Transverse colon (tissue), 4 donors: ENCODE results near the gene RALGPS1. TPM values are rescaled to one million over a fixed set of nuclear protein-coding genes. Genes with fewer than 3 reads are reported as not detected.

Experiments used
- DNase-seq: peaks from one replicate; pipeline ENCODE4 v3.0.0-alpha.2; 2019
- H3K27ac ChIP-seq, 4 donors: fragments of 200-600 bp; sonication (generic); 2 replicates each; pipeline ENCODE4 v1.5.1; 2016 to 2018; ENCODE audit warnings: inconsistent platforms in 4 of 4
- H3K27me3 ChIP-seq: fragments of 200-600 bp; sonication (generic); 2 replicates; pipeline ENCODE4 v1.5.1; 2017; ENCODE audit warnings: inconsistent platforms
- H3K36me3 ChIP-seq, 4 donors: fragments of 200-600 bp; sonication (generic); 2 replicates each; pipeline ENCODE4 v1.5.1; 2017 to 2019; ENCODE audit warnings: inconsistent platforms in 4 of 4
- H3K4me1 ChIP-seq, 4 donors: fragments of 200-600 bp; sonication (generic); 2 replicates each; pipeline ENCODE4 v1.5.1; 2017 to 2020; ENCODE audit warnings: inconsistent platforms in 4 of 4
- H3K4me3 ChIP-seq, 4 donors: fragments of 200-600 bp; sonication (generic); 1 replicate in 1 of 4; 2 replicates in 3 of 4; pipeline versions ENCODE4 v1.5.1 to v1.6.1; 2017 to 2019; ENCODE audit warnings: inconsistent platforms in 4 of 4
- H3K9me3 ChIP-seq, 2 donors: fragments of 200-600 bp; sonication (generic); 2 replicates each; pipeline ENCODE4 v1.5.1; 2017 to 2019; ENCODE audit warnings: inconsistent platforms in 2 of 2
- CTCF ChIP-seq, 5 experiments: fragments of 200-600 bp in 3 of 5; fragments of 450-650 bp in 2 of 5; sonication (generic) in 3 of 5; IDR thresholded peaks; 1 replicate in 2 of 5; 2 replicates in 3 of 5; pipeline ENCODE4 v1.5.1; 2016 to 2017; ENCODE audit warnings: antibody characterized with exemption in 5 of 5, inconsistent platforms in 3 of 5, mild to moderate bottlenecking in 2 of 5, moderate library complexity in 1 of 5
- EP300 ChIP-seq: sonication (generic); formaldehyde crosslinking; IDR thresholded peaks from one replicate; pipeline ENCODE4 v1.6.1; 2017; ENCODE audit warnings: antibody characterized with exemption, low read depth
- POLR2A ChIP-seq: fragments of 450-650 bp; IDR thresholded peaks from one replicate; pipeline ENCODE4 v1.6.1; 2016; ENCODE audit warnings: antibody characterized with exemption, mild to moderate bottlenecking, moderate library complexity
- POLR2AphosphoS5 ChIP-seq, 3 donors: sonication (generic); formaldehyde crosslinking; IDR thresholded peaks; one replicate each; pipeline ENCODE4 v1.6.1; 2016; ENCODE audit warnings: antibody characterized with exemption in 3 of 3
- WGBS, 2 donors: methylation state at CpG; one replicate each; pipeline ENCODE4 v1.1.5; 2018; ENCODE audit warnings: low coverage in 1 of 2; 5-methylcytosine and 5-hydroxymethylcytosine counted together
- in situ Hi-C, 4 donors: fragments of 200-750 bp; cut with MboI; loops; one replicate each; pipeline versions ENCODE4 v1.15.0 to v1.15.1; 2017; ENCODE audit warnings: low sequenced_read_pairs in 3 of 4, low pct_ligation_motif_present in 1 of 4, low pct_unique_long_range_greater_than_20kb in 1 of 4
- intact Hi-C: fragments of 100-400 bp; cut with DNase I; formaldehyde crosslinking; loops from one replicate; pipeline ENCODE4 v1.15.1; 2023; ENCODE audit warnings: low total_unique reads
- total RNA-seq, 4 donors: library from RNA; depleted of rRNA; stranded (reverse); fragments of >200 nt; gene quantifications; one replicate each; pipeline ENCODE4 v1.1.0, GENCODE V29; 2016

Gene RALGPS1
- total RNA-seq, 4 donors from 2014 or later: 46.0 to 119 (median 87.6) TPM

DNA sequence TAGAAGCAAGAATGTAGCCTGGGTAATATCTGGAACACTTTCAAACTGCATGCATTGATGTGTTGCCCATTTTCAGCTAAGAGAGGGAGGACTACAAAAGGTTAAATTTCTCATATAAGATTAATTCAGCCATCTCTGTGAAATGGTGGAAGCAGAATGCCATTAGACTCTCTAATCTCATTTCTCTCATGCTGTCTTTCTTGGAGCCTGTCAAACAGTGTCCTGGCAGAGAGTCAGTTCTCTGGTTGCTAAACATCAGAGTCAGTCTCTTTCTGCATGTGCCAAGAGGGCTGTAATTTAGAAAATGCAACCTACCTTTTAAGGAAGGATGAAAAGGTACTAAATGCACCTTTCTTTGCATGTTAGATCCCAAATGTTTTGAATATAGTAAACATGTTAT is 349.1 kb downstream of the RALGPS1 start:
- H3K36me3 ChIP-seq: no peaks in the 10 kb centered on the region
- H3K4me3 ChIP-seq: no peak overlapping the region
- H3K4me1 ChIP-seq: peaks cover 0 to 16% (median 0%) of the 10 kb centered on the region in 4 donors
- H3K27ac ChIP-seq: no peak overlapping the region
- no peak for DNase-seq
- no peaks in the 10 kb centered on the region for H3K27me3 ChIP-seq
- TF ChIP-seq CTCF (IDR thresholded peaks at IDR 0.05) (no peak), EP300 (no peak), POLR2A (no peak), POLR2AphosphoS5 (IDR thresholded peaks at IDR 0.05) (no peak)
- in situ Hi-C loops (no loop called here), intact Hi-C loops (no loop called here)
- no peaks in the 10 kb centered on the region for H3K9me3 ChIP-seq

GRCh38 chr9:127264462-127265219 is 350.1 kb downstream of the RALGPS1 start, which contains the start of gene GARNL3:
TSS of gene GARNL3 (plus strand) at chr9:127264774. CDS start at chr9:127264878, 104 bp downstream.
- H3K4me3 ChIP-seq: no peak within 1 kb of the TSS
- no peaks in the 10 kb centered on the region for H3K27me3 ChIP-seq
- TF ChIP-seq POLR2AphosphoS5 (IDR thresholded peaks at IDR 0.05) (no peak), CTCF (IDR thresholded peaks at IDR 0.05) (no peak), EP300 (no peak), POLR2A (no peak)
- no peak for DNase-seq
- WGBS, 2 donors: 58 to 76% methylated on average over 5 to 8 of the region's 8 CpGs
- peaks cover 0 to 16% (median 0%) of the 10 kb centered on the region in 4 donors for H3K4me1 ChIP-seq
- no peaks in the 10 kb centered on the region for H3K9me3 ChIP-seq
- H3K36me3 ChIP-seq: no peaks in the 10 kb centered on the region
- in situ Hi-C loops (no loop called here), intact Hi-C loops (no loop called here)
- no peak within 1 kb of the TSS for H3K27ac ChIP-seq

DNA sequence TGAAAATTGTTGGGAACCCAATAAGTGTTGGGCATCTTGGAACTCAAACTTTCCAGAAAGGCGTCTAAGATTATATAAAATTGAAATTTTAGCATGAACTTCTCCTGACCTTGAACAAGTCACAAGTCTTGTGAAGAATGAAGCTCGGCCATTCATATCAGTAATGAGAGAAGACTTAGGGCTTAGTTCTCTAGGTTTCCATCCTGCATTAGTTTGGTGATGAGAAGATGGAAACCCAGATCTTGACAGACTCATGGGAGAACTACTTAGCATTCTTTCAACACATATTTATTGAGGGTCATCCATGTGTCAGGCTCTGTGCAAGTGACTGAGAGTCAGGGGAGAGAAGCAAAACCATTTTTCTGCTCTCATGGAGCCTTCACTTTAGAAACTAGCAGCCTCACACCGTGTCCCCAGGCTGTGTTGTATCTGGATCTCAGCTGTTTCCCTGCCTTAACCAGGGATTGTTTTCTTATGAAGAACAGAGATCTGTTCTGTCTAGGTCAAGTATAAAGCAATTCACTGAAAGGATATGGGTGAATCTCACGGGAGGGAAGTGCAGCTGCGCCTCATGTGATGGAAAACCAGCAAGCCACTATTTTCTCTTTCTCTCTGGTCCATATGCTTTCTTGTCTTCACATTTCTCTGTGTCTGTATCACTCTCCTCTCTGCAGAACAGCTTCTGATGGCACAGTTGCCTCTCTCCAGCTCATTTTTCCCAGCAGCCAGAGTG is 353.4 kb downstream of the RALGPS1 start:
- 61 to 80% methylated on average over 3 to 5 of the region's 5 CpGs for WGBS, 2 donors
- no peak for TF ChIP-seq POLR2AphosphoS5 (IDR thresholded peaks at IDR 0.05)
- TF ChIP-seq POLR2A: no peak
- TF ChIP-seq CTCF (IDR thresholded peaks at IDR 0.05): no peak
- Histone ChIP-seq H3K27ac (no peak overlapping the region), H3K27me3 (no peaks in the 10 kb centered on the region), H3K4me1 (peaks cover 0 to 16% (median 0%) of the 10 kb centered on the region in 4 donors), H3K4me3 (no peak overlapping the region), H3K9me3 (no peaks in the 10 kb centered on the region), H3K36me3 (no peaks in the 10 kb centered on the region)
- in situ Hi-C loops: no loop called here
- intact Hi-C loops: no loop called here
- DNase-seq: no peak

DNA sequence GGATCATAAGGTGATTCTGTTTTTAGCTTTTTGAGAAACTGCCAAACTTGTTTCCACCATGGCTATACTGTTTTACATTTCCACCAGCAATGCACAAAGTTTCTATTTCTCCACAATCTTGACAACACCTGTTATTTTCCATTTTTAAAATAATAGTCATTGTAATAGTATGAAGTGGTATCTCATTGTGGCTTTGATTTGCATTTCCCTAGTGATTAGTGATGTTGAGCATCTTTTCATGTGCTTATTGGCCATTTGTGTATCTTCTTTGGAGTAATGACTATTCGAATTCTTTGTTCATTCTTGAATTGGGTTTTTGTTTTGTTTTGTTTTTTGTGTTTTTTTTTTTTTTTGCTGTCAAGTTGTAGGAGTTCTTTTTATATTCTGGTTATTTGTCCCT is 354.9 kb downstream of the RALGPS1 start:
- in situ Hi-C loops (no loop called here), intact Hi-C loops (no loop called here)
- H3K4me1 ChIP-seq: peaks cover 0 to 4% (median 0%) of the 10 kb centered on the region in 4 donors
- TF ChIP-seq POLR2AphosphoS5 (IDR thresholded peaks at IDR 0.05) (no peak), POLR2A (no peak), CTCF (IDR thresholded peaks at IDR 0.05) (no peak), EP300 (no peak)
- no peaks in the 10 kb centered on the region for H3K27me3 ChIP-seq
- H3K9me3 ChIP-seq: no peaks in the 10 kb centered on the region
- H3K4me3 ChIP-seq: no peak overlapping the region
- no peak overlapping the region for H3K27ac ChIP-seq
- WGBS, 2 donors: 89% methylated on average over 1 of the region's 1 CpG
- H3K36me3 ChIP-seq: no peaks in the 10 kb centered on the region
- DNase-seq: no peak
